ENCODE measurements around the gene RELN.

GRCh38 chr7:103644319-103644718 lies 345.1 kb downstream of the RELN start:
- TF ChIP-seq, protein P1, sequence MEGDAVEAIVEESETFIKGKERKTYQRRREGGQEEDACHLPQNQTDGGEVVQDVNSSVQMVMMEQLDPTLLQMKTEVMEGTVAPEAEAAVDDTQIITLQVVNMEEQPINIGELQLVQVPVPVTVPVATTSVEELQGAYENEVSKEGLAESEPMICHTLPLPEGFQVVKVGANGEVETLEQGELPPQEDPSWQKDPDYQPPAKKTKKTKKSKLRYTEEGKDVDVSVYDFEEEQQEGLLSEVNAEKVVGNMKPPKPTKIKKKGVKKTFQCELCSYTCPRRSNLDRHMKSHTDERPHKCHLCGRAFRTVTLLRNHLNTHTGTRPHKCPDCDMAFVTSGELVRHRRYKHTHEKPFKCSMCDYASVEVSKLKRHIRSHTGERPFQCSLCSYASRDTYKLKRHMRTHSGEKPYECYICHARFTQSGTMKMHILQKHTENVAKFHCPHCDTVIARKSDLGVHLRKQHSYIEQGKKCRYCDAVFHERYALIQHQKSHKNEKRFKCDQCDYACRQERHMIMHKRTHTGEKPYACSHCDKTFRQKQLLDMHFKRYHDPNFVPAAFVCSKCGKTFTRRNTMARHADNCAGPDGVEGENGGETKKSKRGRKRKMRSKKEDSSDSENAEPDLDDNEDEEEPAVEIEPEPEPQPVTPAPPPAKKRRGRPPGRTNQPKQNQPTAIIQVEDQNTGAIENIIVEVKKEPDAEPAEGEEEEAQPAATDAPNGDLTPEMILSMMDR (IDR thresholded peaks at IDR 0.05) = no peak
- TF ChIP-seq POLR2AphosphoS5 (IDR thresholded peaks at IDR 0.05) = no peak
- TF ChIP-seq POLR2A (IDR thresholded peaks at IDR 0.05) = no peak
